GM21381 (cell line): ENCODE results near the gene TAAR5.
"Not testable (repeated sequence)": the region's sequence is repeated elsewhere in the genome, so short reads cannot be mapped to it uniquely, and the experiment has no call there.

Experiments used
- ATAC-seq: cut with Tn5 transposase; IDR thresholded peaks from one replicate; pipeline ENCODE4 v1.9.1; 2021; ENCODE audit warnings: mild to moderate bottlenecking, moderate library complexity; ENCODE audit not compliant: unreplicated experiment

The TAAR5 gene, protein sequence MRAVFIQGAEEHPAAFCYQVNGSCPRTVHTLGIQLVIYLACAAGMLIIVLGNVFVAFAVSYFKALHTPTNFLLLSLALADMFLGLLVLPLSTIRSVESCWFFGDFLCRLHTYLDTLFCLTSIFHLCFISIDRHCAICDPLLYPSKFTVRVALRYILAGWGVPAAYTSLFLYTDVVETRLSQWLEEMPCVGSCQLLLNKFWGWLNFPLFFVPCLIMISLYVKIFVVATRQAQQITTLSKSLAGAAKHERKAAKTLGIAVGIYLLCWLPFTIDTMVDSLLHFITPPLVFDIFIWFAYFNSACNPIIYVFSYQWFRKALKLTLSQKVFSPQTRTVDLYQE

DNA sequence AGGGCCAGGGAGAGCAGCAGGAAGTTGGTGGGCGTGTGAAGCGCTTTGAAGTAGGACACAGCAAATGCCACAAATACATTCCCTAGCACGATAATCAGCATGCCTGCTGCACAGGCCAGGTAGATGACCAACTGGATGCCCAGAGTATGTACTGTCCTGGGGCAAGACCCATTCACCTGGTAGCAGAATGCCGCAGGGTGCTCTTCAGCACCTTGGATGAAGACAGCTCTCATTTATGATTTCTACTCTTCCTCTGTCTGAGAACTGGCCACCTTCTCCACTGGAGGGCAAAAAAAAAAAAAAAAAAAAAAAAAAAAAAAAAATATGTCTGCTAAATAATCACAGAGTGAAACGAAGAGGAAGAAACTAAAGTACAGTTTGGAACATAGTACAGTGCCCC is at the start of gene TAAR5:
TAAR5 (minus strand) TSS at position 288 of the 400 bp plus-strand sequence; CDS start at position 233, 55 bp downstream.
- ATAC-seq = no peak

DNA sequence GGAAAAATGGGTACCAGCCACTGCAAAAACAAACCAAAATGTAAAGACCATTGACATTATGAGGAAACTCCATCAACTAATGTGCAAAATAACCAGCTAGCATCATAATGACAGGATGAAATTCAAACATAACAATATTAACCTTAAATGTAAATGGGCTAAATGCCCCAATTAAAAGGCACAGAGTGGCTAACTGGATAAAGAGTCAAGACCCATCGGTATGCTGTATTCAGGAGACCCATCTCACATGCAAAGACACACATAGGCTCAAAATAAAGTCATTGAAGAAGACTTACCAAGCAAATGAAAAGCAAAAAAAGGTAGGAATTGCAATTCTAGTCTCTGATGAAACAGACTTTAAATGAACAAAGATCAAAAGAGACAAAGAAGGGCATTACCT is 47.6 kb upstream of the TAAR5 start:
- not testable (repeated sequence) for ATAC-seq

GRCh38 chr6:132635906-132636305 is 46.4 kb upstream of the TAAR5 start:
- not testable (repeated sequence) for ATAC-seq

DNA sequence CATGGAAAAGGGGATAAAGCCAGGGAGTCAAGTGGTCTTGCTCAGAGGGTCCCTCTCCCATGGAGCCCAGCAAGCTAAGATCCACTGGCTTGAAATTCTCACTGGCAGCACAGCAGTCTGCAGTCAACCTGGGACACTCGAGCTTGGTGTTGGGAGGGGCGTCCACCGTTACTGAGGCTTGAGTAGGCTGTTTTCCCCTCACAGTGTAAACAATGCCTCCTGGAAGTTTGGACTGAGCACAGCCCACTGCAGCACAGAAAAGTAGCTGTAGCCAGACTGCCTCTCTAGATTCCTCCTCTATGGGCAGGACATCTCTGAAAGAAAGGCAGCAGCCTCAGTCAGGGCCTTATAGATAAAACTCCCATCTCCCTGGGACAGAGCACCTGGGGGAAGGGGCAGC is 45.7 kb upstream of the TAAR5 start:
- not testable (repeated sequence) for ATAC-seq

GRCh38 chr6:132634796-132635195 is 45.3 kb upstream of the TAAR5 start:
- ATAC-seq = no peak

DNA sequence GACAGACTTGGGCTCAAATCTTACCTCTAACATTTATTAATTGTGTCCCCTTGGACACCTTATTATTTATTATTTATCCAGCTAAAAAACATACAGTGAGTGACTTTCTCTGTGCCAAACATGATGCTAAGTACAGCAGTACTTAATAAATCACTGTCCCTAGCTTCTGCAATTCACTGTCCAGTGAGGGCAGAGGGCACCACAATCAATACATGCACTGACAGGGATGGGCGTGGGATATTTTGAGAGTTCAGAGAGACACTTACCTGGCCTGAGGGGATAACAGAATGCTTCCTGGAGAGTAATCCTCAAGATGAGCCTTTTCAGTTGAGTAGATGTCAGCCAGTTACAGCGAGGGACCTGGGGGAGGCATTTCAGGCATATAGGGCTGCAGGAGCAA is 43.8 kb upstream of the TAAR5 start:
- no peak for ATAC-seq

DNA sequence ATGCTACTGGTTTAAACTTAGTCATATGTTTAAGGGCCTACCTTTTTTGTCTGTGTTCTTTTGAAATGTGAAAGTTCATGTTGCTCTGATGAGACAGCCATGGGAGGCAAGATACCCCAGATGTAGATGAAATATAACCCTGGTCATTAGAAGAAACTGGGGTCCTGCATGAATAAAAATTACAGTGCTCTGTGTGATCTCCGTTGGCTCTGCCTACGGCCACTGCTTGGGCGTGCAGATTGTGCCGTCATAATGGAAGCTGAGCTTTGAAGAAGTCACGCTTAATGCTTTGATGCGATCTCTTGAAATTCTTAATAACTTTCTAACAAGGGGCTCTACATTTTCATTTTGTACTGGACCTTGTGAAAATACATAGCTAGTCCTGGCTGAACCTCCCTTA is 34.6 kb upstream of the TAAR5 start, which contains the start of gene TAAR2:
TAAR2 (minus strand) TSS at position 101 of the 400 bp plus-strand sequence; CDS start at position 101, 0 bp downstream.
- ATAC-seq = no peak

DNA sequence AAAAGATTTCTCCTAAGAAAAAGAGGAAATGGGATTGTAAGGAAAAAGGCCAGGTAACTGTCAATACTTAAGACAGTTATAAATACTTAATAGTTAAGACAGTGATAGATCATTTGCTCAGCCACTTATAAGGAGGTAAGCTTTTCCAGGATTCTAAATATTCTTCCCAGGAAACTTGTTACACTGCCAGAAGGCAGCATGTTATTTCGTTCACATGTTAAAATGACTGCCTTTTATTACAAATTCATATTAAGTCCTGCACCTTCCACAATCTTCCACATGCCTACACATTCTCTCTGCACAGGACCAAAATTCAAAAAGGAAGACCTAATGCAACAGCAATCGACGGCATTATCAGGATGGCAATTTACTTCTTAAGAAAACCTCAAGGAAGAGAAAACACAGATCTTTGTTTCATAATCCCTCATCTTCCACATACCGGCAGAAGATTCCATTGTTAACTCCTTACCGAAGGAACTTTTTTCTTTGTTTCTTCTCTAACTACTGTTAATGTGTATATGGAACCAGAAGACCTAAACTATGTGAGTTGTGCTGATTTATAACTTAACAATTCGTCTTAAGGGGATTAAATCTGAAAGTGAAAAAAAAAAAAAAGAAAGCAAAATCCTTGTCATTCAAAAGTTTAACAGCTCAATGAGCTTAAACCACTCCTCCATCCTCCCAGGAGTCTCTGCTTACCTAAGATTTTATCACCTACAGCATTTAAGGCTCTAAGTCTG is 33.7 kb upstream of the TAAR5 start:
- no peak for ATAC-seq

DNA sequence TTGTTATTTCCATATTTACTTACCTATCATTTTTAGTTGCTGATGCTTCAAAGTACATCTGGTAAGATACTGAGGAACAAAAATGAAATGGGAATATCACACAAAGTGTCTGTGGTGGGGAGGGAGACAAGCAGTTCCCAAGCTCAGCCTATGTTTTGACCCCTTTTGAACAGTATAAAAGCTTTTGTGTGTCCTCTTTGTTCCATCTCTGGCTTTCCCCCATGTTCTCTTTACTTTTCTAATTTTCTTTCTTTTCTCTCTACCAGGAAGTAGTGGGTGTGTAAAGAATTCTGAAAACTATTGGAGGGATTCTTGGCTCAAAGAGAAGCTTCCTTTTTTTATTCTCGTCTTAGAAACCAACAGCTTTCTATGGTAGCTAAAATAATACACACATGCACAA is 27.1 kb upstream of the TAAR5 start:
- no peak for ATAC-seq

- ATAC-seq = peak; percentile 56
Measured at GRCh38 chr6:132614554-132614953, 25.0 kb upstream of the TAAR5 start.

DNA sequence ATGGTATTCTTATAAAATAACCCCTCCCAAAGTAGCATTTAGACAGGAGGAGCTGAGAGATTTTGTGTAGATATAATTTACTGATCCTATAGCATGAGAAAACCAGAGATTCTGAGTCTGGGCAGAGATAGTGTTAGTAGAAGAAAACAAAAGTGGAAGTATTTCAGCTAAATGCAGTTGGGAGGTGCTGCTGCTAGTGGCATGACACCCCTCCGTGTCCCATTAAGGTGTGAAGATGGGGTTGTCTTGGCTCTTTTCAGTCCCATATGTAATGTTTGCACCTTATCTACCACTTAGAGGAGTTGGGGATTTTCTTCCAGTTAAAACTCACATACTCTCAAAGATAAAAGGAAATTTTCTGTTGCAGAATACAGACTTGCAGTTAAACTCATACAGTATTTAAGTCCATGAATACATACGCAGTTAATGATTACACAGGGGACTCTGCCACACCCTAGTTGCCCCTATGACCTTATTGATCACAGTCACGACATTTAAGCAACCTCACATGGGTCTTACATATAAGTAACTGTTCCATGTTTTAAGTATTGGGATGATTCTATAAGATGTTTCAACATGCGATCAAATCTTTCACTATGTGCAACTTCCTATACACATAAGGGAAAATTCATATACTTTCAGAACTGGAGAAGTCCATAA is 23.0 kb upstream of the TAAR5 start:
- peak; percentile 50 for ATAC-seq

- ATAC-seq = no peak
Measured at GRCh38 chr6:132611616-132612015, 22.1 kb upstream of the TAAR5 start.

DNA sequence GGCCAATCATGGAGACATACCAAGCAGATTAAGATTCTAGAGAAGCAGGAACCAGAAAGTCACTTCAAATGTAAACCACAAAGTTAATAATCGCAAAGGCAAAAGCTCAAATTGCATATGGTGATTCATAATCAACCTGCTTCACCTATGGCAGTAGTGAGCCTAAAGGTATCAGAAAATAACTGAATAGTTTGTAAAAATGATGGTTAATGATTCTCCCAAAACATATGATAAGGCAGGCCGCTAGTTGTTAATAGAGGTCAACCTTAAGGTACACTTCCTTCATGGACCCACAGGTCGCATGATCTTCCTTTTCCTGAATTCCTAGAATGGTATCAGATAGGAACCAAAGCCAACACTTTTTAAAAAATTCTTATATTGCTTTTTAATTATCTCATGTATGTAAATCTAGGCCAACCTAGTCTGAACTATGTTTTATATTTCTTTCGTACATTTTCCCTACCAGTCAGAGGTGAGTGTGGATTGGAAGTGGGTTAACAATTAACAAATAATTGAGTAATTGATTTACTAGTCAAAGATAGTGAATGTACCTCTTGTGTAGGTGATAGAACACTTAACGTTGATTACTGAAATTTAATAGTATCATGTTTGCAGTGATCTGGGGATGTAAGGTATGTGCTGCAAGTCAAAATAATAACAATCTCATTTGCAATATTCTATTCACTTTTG is 18.1 kb upstream of the TAAR5 start:
- ATAC-seq = peak; percentile 68

DNA sequence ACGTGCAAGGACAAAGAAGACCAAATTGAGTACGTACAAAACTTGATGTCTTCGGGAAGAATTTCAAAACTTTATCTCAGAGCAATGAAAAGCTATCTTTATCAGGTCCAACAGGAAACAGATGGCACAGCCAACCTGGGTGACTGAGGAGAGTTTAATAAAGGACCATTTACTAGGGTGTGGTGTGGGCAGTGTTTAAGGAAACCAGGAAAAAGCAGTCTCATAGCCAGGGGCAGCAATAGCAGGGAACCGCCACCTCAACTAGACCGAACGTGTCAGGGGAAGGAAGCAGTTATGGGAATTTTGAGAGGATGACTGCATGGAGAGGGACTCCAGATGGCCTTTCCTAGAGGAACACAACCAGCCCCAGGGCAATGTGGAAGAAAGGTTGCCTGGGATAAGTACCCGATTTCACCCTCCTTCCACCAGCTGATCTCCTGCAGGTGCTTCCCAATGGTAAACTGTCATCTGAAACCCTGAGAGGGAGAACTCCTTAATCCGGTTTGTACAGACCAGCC is 15.2 kb upstream of the TAAR5 start:
- no peak for ATAC-seq

DNA sequence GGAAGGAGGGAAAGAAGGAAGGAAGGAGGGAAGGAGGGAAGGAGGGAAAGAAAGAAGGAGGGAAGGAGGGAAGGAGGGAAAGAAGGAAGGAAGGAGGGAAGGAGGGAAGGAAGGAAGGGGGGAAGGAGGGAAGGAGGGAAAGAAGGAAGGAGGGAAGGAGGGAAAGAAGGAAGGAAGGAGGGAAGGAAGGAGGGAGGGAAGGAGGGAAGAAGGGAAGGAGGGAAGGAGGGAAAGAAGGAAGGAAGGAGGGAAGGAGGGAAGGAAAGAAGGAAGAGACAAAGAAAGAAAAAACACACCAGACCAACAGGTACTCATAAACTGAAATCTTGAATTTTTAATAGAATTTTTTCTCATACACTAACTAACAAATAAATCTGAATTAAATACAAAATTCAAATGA is 11.4 kb upstream of the TAAR5 start:
- not testable (repeated sequence) for ATAC-seq

DNA sequence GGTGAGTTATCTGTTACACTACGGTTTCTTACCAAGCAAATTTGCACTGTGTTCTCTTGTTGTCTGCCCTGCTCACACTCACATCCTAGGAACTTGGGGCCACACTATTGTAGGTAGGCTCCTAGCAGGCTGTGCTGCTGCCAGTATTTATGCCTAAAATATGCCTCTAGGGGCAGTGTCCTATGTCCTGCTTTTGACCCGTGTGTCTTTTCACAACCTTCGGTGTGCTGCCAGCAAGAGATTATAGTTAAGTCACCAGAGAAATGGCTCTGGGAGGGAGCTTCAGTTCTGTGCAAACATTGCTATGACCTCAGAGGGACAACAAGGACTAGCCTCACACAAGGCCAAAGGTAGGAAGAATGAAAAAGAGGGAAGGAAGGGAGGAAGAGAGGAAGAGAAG is 8.9 kb upstream of the TAAR5 start:
- ATAC-seq = peak; percentile 78

DNA sequence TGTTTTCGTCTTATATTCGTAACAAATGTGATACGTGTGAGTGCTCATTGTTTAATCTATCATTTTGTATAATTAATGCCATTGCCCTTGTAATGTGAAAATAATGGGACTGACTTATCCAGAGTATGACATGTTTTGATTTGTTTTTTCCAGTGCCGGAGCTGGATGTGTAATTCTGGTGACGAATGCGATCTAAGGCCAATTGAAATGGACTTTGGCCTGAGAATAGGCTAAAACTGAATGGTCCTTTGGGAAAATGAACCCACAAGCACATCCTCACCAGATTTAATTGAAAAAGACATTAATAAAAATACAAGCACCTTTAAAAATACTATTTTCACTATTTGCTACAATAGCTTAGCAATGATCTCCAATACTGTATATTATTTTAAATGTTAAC is 6.7 kb upstream of the TAAR5 start:
- no peak for ATAC-seq

DNA sequence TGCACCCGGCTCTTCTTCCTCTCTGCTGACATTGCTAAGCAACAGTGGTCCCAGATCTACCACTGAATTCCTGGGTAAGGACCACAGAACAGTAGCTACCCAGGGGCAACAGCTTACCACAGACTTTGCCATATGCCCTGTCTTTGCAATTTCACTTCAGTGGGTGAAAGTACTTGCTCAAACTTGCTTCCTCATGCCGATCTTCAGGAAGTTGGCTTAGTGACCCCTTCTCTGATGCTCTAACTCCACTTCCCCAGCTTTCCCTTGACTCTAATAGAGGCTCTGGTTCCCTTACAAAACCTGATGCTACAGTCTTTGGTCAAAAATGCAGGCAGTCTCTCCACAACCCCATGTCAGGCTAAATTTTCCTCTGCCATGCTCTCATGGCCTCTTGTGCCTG is 3.3 kb upstream of the TAAR5 start:
- no peak for ATAC-seq

DNA sequence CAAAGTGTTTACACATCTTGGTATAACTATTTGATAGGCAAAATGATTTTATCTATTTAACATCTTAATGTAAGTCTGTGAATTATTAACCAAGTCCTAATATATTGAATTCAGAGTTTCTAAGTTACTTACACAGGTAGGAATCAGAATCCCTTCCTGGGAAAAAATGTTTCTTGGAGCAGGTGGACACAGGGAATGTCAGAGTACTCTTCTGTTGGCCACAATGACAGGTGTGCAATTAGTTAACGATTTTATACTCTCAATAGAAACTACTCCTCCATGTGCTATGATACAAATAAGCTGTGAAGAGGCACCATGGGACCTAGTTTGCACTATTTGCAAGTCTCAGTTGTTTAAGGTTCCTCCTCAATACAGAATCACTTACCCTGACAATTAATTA is 821 bp upstream of the TAAR5 start:
- ATAC-seq = no peak

- no peak for ATAC-seq
Measured at GRCh38 chr6:132587424-132587823, 2.1 kb downstream of the TAAR5 start.

DNA sequence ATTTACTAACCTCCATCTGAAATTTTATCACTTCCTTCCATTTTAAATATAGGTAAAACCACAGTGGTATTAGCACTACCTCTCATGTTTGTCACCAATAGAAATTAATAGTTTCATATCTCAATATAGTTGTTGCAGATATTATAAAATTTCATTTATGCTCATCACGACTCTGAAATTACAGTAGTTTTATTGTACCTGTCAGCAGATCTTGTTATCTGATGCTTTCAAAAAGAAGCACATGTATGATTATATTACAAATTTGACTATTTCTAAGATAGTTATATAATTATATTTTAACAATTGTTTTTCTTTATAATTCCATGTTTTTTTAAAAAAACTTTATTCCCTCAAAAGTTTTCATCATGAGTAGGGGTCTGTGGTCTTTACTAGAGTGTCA is 4.8 kb downstream of the TAAR5 start:
- no peak for ATAC-seq
